ENCODE data around the gene HSPE1. TPM values are rescaled to one million over a fixed set of nuclear protein-coding genes. Genes with fewer than 3 reads are reported as not detected.
"Not testable (repeated sequence)": the region's sequence is repeated elsewhere in the genome, so short reads cannot be mapped to it uniquely, and the experiment has no call there.

HSPE1 gene
- total RNA-seq, 1 donor from 2014 or later, result 96.4 TPM

- H3K27me3 Mint-ChIP-seq (ENCODE audit: low read depth), result no peaks in the 10 kb centered on the region
- H3K9me3 Mint-ChIP-seq, result no peaks in the 10 kb centered on the region
- H3K4me1 Mint-ChIP-seq, result no peaks in the 10 kb centered on the region
- TF ChIP-seq CTCF (IDR thresholded peaks at IDR 0.05; ENCODE audit: unreplicated experiment), result no peak
- no peak for DNase-seq (ENCODE audit: low spot score in 2 of 2, unreplicated experiment in 2 of 2)
- peaks cover 39% of the 10 kb centered on the region for H3K36me3 Mint-ChIP-seq
- H3K4me3 Mint-ChIP-seq, result no peak overlapping the region
- peak overlapping the region; percentile 76 for H3K27ac Mint-ChIP-seq
These were observed 47.2 kb downstream of the HSPE1 start for GRCh38 chr2:197547163-197547900.

- Mint-ChIP-seq H3K36me3 (peaks cover 32% of the 10 kb centered on the region), H3K27ac (no peak overlapping the region), H3K9me3 (no peaks in the 10 kb centered on the region), H3K27me3 (ENCODE audit: low read depth) (no peaks in the 10 kb centered on the region), H3K4me3 (no peak overlapping the region), H3K4me1 (no peaks in the 10 kb centered on the region)
- no peak for TF ChIP-seq CTCF (IDR thresholded peaks at IDR 0.05; ENCODE audit: unreplicated experiment)
- no peak for DNase-seq (ENCODE audit: low spot score in 2 of 2, unreplicated experiment in 2 of 2)
These were observed 48.4 kb downstream of the HSPE1 start for GRCh38 chr2:197548582-197548981.

- not testable (repeated sequence) for H3K27me3 Mint-ChIP-seq (ENCODE audit: low read depth); H3K27ac Mint-ChIP-seq; H3K9me3 Mint-ChIP-seq; H3K4me3 Mint-ChIP-seq; H3K4me1 Mint-ChIP-seq; DNase-seq (ENCODE audit: low spot score in 2 of 2, unreplicated experiment in 2 of 2)
- H3K36me3 Mint-ChIP-seq, result peaks cover 25% of the 10 kb centered on the region
These were observed 51.1 kb downstream of the HSPE1 start for GRCh38 chr2:197551260-197551659.

Other genes with a start within 250 kb of the HSPE1 start
- 7.7 to 10.8 TPM (median 10.4 TPM) in 3 replicates for gene ANKRD44, start 189.6 kb upstream of the HSPE1 start, total RNA-seq
- gene SF3B1, start 65.4 kb upstream of the HSPE1 start, total RNA-seq, result 404 to 422 TPM (median 414 TPM) in 3 replicates
- 14.6 to 15.9 TPM (median 15.3 TPM) in 3 replicates for gene COQ10B, start 46.8 kb upstream of the HSPE1 start, total RNA-seq
- 326 to 341 TPM (median 337 TPM) in 3 replicates for gene HSPD1, start 539 bp upstream of the HSPE1 start, total RNA-seq
- gene MOB4, start 15.7 kb downstream of the HSPE1 start, total RNA-seq, result 22.5 to 26.0 TPM (median 26.0 TPM) in 3 replicates
- gene RFTN2, start 175.2 kb downstream of the HSPE1 start, total RNA-seq, result 7.7 to 9.9 TPM (median 9.7 TPM) in 3 replicates
- 4.6 to 5.1 TPM (median 4.9 TPM) in 3 replicates for gene MARS2, start 205.0 kb downstream of the HSPE1 start, total RNA-seq